ENCODE data around the gene STX7.

DNA sequence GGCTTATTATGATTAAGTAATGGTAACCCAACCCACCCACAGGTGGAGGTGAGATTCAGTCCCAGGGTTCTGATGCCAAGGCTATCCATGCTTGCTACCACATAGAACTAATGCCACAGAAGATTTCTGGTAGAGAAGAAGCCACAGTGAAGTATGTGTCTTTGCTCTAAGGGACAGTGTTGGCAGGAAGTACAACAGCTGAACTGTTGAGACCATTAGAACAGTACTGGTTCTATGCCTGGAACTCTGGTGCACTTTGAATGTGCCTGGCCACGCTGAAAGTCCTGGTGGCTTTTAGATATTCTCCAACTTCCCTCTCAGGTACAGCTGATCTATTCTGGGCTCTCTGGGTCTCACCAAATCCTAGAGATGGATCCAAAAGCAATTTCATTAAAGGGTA lies 7.8 kb downstream of the STX7 start:
- TF ChIP-seq, protein P1, sequence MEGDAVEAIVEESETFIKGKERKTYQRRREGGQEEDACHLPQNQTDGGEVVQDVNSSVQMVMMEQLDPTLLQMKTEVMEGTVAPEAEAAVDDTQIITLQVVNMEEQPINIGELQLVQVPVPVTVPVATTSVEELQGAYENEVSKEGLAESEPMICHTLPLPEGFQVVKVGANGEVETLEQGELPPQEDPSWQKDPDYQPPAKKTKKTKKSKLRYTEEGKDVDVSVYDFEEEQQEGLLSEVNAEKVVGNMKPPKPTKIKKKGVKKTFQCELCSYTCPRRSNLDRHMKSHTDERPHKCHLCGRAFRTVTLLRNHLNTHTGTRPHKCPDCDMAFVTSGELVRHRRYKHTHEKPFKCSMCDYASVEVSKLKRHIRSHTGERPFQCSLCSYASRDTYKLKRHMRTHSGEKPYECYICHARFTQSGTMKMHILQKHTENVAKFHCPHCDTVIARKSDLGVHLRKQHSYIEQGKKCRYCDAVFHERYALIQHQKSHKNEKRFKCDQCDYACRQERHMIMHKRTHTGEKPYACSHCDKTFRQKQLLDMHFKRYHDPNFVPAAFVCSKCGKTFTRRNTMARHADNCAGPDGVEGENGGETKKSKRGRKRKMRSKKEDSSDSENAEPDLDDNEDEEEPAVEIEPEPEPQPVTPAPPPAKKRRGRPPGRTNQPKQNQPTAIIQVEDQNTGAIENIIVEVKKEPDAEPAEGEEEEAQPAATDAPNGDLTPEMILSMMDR (IDR thresholded peaks at IDR 0.05) = no peak
- TF ChIP-seq POLR2A (IDR thresholded peaks at IDR 0.05) = no peak

All from esophagus squamous epithelium (tissue), 4 donors.